Activated T-helper 1 cell treated with anti-CD3 and anti-CD28 coated beads, Interleukin-12 subunit alpha, Interleukin-12 subunit beta, Interleukin-2, Interleukin-4 antibody, amounts not matched to agents 30 ng/mL and 10 ng/mL and 1 ng/mL, durations not matched to agents 14 hours and 24 hours and 36 hours (primary cell): ENCODE data around the gene KIF2A. TPM values are rescaled to one million over a fixed set of nuclear protein-coding genes. Genes with fewer than 3 reads are reported as not detected.

Source experiments
- DNase-seq: peaks from one replicate; pipeline ENCODE4 v3.0.0; 2021; ENCODE audit warnings: low spot score
- H3K27ac Mint-ChIP-seq: one replicate; pipeline ENCODE4 v1.8.0; 2021; ENCODE audit warnings: mild to moderate bottlenecking, mixed read lengths
- H3K27me3 Mint-ChIP-seq: one replicate; pipeline ENCODE4 v1.8.0; 2022; ENCODE audit warnings: mild to moderate bottlenecking, moderate library complexity, mixed read lengths; ENCODE audit not compliant: insufficient read depth
- H3K36me3 Mint-ChIP-seq: one replicate; pipeline ENCODE4 v1.8.0; 2021; ENCODE audit warnings: low read depth, mixed read lengths
- H3K4me1 Mint-ChIP-seq: one replicate; pipeline ENCODE4 v1.8.0; 2021; ENCODE audit warnings: low read depth, mixed read lengths
- H3K4me3 Mint-ChIP-seq: one replicate; pipeline ENCODE4 v1.8.0; 2021; ENCODE audit warnings: mild to moderate bottlenecking, moderate library complexity, mixed read lengths
- H3K9me3 Mint-ChIP-seq: one replicate; pipeline ENCODE4 v1.8.0; 2021; ENCODE audit warnings: mixed read lengths
- intact Hi-C: fragments of 100-400 bp; cut with micrococcal nuclease; formaldehyde crosslinking; loops from one replicate; pipeline ENCODE4 v1.15.1; 2024
- total RNA-seq: library from RNA; stranded (reverse); gene quantifications from 2 replicates; pipeline ENCODE4 v1.2.3, GENCODE V29; 2022

The KIF2A gene
- total RNA-seq, 1 donor from 2014 or later: 235 TPM

GRCh38 chr5:62298118-62298517 lies 7.9 kb upstream of the KIF2A start:
- DNase-seq: no peak
- intact Hi-C loops: no loop called here
- Mint-ChIP-seq H3K27ac (peak overlapping the region; percentile 29), H3K36me3 (peaks cover 10% of the 10 kb centered on the region), H3K4me3 (no peak overlapping the region), H3K9me3 (peaks cover 10% of the 10 kb centered on the region), H3K27me3 (no peaks in the 10 kb centered on the region), H3K4me1 (peaks cover 74% of the 10 kb centered on the region)

- H3K27ac Mint-ChIP-seq: peak overlapping the region; percentile 82
- peaks cover 7% of the 10 kb centered on the region for H3K36me3 Mint-ChIP-seq
- intact Hi-C loops: no loop called here
- no peak for DNase-seq
- peaks cover 73% of the 10 kb centered on the region for H3K4me1 Mint-ChIP-seq
- H3K9me3 Mint-ChIP-seq: peaks cover 5% of the 10 kb centered on the region
- peak overlapping the region; percentile 40 for H3K4me3 Mint-ChIP-seq
- no peaks in the 10 kb centered on the region for H3K27me3 Mint-ChIP-seq
Observed at GRCh38 chr5:62299101-62299500, 6.9 kb upstream of the KIF2A start.

- peaks cover 70% of the 10 kb centered on the region for H3K4me1 Mint-ChIP-seq
- no peaks in the 10 kb centered on the region for H3K27me3 Mint-ChIP-seq
- peak overlapping the region; percentile 82 for H3K27ac Mint-ChIP-seq
- peak overlapping the region; percentile 40 for H3K4me3 Mint-ChIP-seq
- H3K9me3 Mint-ChIP-seq: peaks cover 3% of the 10 kb centered on the region
- intact Hi-C loops: no loop called here
- peaks cover 7% of the 10 kb centered on the region for H3K36me3 Mint-ChIP-seq
- DNase-seq: no peak
Observed at GRCh38 chr5:62299600-62299999, 6.4 kb upstream of the KIF2A start.

- Mint-ChIP-seq H3K4me1 (peaks cover 57% of the 10 kb centered on the region), H3K36me3 (peaks cover 33% of the 10 kb centered on the region), H3K27ac (peak overlapping the region; percentile 98), H3K4me3 (peak overlapping the region; percentile 82), H3K9me3 (no peaks in the 10 kb centered on the region), H3K27me3 (no peaks in the 10 kb centered on the region)
- no peak for DNase-seq
- intact Hi-C loops: loop anchor here (1.0 to 5.0 kb wide), 3 partner anchors 8 to 973 kb away; partner anchors contain the start of gene ZSWIM6
Observed at GRCh38 chr5:62305358-62305714, 670 bp upstream of the KIF2A start.

GRCh38 chr5:62306323-62306895 lies 403 bp downstream of the KIF2A start:
- Mint-ChIP-seq H3K27me3 (no peaks in the 10 kb centered on the region), H3K27ac (peak overlapping the region; percentile 99), H3K4me1 (peaks cover 63% of the 10 kb centered on the region)

GRCh38 chr5:62306896-62307689 lies 1.1 kb downstream of the KIF2A start:
- intact Hi-C loops: loop anchor here (1.0 to 5.0 kb wide), 7 partner anchors 35 to 975 kb away; partner anchors contain the start of genes DIMT1, IPO11 and ZSWIM6
- H3K36me3 Mint-ChIP-seq: peaks cover 48% of the 10 kb centered on the region
- peak; percentile 47 for DNase-seq
- H3K27ac Mint-ChIP-seq: peak overlapping the region; percentile 99
- peak overlapping the region; percentile 99 for H3K4me3 Mint-ChIP-seq
- no peaks in the 10 kb centered on the region for H3K9me3 Mint-ChIP-seq
- no peaks in the 10 kb centered on the region for H3K27me3 Mint-ChIP-seq
- H3K4me1 Mint-ChIP-seq: peaks cover 68% of the 10 kb centered on the region

More at GRCh38 chr5:62306323-62306895, 403 bp downstream of the KIF2A start:
- peak overlapping the region; percentile 99 for H3K4me3 Mint-ChIP-seq
- H3K9me3 Mint-ChIP-seq: no peaks in the 10 kb centered on the region
- DNase-seq: no peak
- intact Hi-C loops: loop anchor here (1.0 to 5.0 kb wide), 3 partner anchors 48 to 974 kb away; partner anchors contain the start of genes IPO11 and ZSWIM6
- H3K36me3 Mint-ChIP-seq: peaks cover 42% of the 10 kb centered on the region

- Mint-ChIP-seq H3K9me3 (no peaks in the 10 kb centered on the region), H3K4me1 (peaks cover 69% of the 10 kb centered on the region), H3K27ac (peak overlapping the region; percentile 99), H3K36me3 (peaks cover 52% of the 10 kb centered on the region), H3K27me3 (no peaks in the 10 kb centered on the region), H3K4me3 (peak overlapping the region; percentile 99)
- intact Hi-C loops: loop anchor here (5.0 kb wide), 1 partner anchor 976 kb away; the partner anchor contains the start of gene ZSWIM6
- DNase-seq: no peak
Observed at GRCh38 chr5:62308439-62308838, 2.4 kb downstream of the KIF2A start.

GRCh38 chr5:62309107-62309506 lies 3.1 kb downstream of the KIF2A start:
- H3K4me3 Mint-ChIP-seq: peak overlapping the region; percentile 74
- H3K27ac Mint-ChIP-seq: no peak overlapping the region
- H3K27me3 Mint-ChIP-seq: no peaks in the 10 kb centered on the region
- peaks cover 67% of the 10 kb centered on the region for H3K4me1 Mint-ChIP-seq
- H3K9me3 Mint-ChIP-seq: no peaks in the 10 kb centered on the region
- H3K36me3 Mint-ChIP-seq: peaks cover 52% of the 10 kb centered on the region
- intact Hi-C loops: loop anchor here (5.0 kb wide), 1 partner anchor 977 kb away; the partner anchor contains the start of gene ZSWIM6
- no peak for DNase-seq

- Mint-ChIP-seq H3K4me3 (peak overlapping the region; percentile 36), H3K27ac (peak overlapping the region; percentile 61), H3K4me1 (peaks cover 71% of the 10 kb centered on the region), H3K9me3 (no peaks in the 10 kb centered on the region), H3K36me3 (peaks cover 55% of the 10 kb centered on the region), H3K27me3 (no peaks in the 10 kb centered on the region)
- no peak for DNase-seq
- intact Hi-C loops: no loop called here
Observed at GRCh38 chr5:62310426-62311143, 4.6 kb downstream of the KIF2A start.

GRCh38 chr5:62312036-62312435 lies 6.0 kb downstream of the KIF2A start:
- Mint-ChIP-seq H3K9me3 (no peaks in the 10 kb centered on the region), H3K4me3 (peak overlapping the region; percentile 11), H3K36me3 (peaks cover 58% of the 10 kb centered on the region), H3K27me3 (no peaks in the 10 kb centered on the region), H3K4me1 (peaks cover 80% of the 10 kb centered on the region), H3K27ac (peak overlapping the region; percentile 59)
- intact Hi-C loops: loop anchor here (2.0 kb wide), 1 partner anchor 15 kb away; no protein-coding TSS in a partner anchor
- no peak for DNase-seq

GRCh38 chr5:62312674-62313073 lies 6.7 kb downstream of the KIF2A start:
- no peaks in the 10 kb centered on the region for H3K27me3 Mint-ChIP-seq
- no peaks in the 10 kb centered on the region for H3K9me3 Mint-ChIP-seq
- H3K36me3 Mint-ChIP-seq: peaks cover 55% of the 10 kb centered on the region
- intact Hi-C loops: loop anchor here (2.0 kb wide), 1 partner anchor 14 kb away; no protein-coding TSS in a partner anchor
- H3K4me1 Mint-ChIP-seq: peaks cover 84% of the 10 kb centered on the region
- no peak for DNase-seq
- no peak overlapping the region for H3K4me3 Mint-ChIP-seq
- no peak overlapping the region for H3K27ac Mint-ChIP-seq

- Mint-ChIP-seq H3K36me3 (peaks cover 41% of the 10 kb centered on the region), H3K27ac (peak overlapping the region; percentile 57), H3K9me3 (no peaks in the 10 kb centered on the region), H3K4me3 (no peak overlapping the region), H3K27me3 (no peaks in the 10 kb centered on the region), H3K4me1 (peaks cover 82% of the 10 kb centered on the region)
- DNase-seq: no peak
- intact Hi-C loops: no loop called here
Observed at GRCh38 chr5:62314213-62314830, 8.3 kb downstream of the KIF2A start.
